HG03064 (cell line): Measurements from ENCODE around the gene MACROD2.

ENCODE experiments used
- ATAC-seq: cut with Tn5 transposase; IDR thresholded peaks from one replicate; pipeline ENCODE4 v1.9.1; 2021; ENCODE audit warnings: low read depth; ENCODE audit not compliant: unreplicated experiment

MACROD2 gene

GRCh38 chr20:14824996-14825395 is 829.7 kb downstream of the MACROD2 start:
- no peak for ATAC-seq

GRCh38 chr20:14826543-14827313 is 831.4 kb downstream of the MACROD2 start:
- ATAC-seq, result no peak

GRCh38 chr20:14828459-14828858 is 833.1 kb downstream of the MACROD2 start:
- ATAC-seq, result no peak

GRCh38 chr20:14829906-14830305 is 834.6 kb downstream of the MACROD2 start:
- peak; percentile 57 for ATAC-seq

GRCh38 chr20:14830466-14830865 is 835.1 kb downstream of the MACROD2 start:
- ATAC-seq, result peak; percentile 64

- ATAC-seq, result no peak
Measured at GRCh38 chr20:14830899-14831298, 835.6 kb downstream of the MACROD2 start.

GRCh38 chr20:14832630-14833029 is 837.3 kb downstream of the MACROD2 start:
- ATAC-seq, result peak; percentile 57

- peak; percentile 91 for ATAC-seq
Measured at GRCh38 chr20:14838663-14839628, 843.6 kb downstream of the MACROD2 start.

- no peak for ATAC-seq
Measured at GRCh38 chr20:14845199-14846160, 850.2 kb downstream of the MACROD2 start.

- ATAC-seq, result no peak
Measured at GRCh38 chr20:14848806-14849205, 853.5 kb downstream of the MACROD2 start.

GRCh38 chr20:14853079-14853478 is 857.8 kb downstream of the MACROD2 start:
- ATAC-seq, result no peak

GRCh38 chr20:14855171-14855570 is 859.9 kb downstream of the MACROD2 start:
- ATAC-seq, result no peak

GRCh38 chr20:14859627-14860026 is 864.3 kb downstream of the MACROD2 start:
- ATAC-seq, result no peak

GRCh38 chr20:14860410-14860814 is 865.1 kb downstream of the MACROD2 start:
- no peak for ATAC-seq

GRCh38 chr20:14861028-14861699 is 865.8 kb downstream of the MACROD2 start:
- no peak for ATAC-seq

- ATAC-seq, result no peak
Measured at GRCh38 chr20:14865169-14865568, 869.9 kb downstream of the MACROD2 start.

GRCh38 chr20:14865731-14866130 is 870.4 kb downstream of the MACROD2 start:
- ATAC-seq, result no peak

GRCh38 chr20:14866841-14867514 is 871.7 kb downstream of the MACROD2 start:
- no peak for ATAC-seq

GRCh38 chr20:14877301-14878028 is 882.1 kb downstream of the MACROD2 start:
- ATAC-seq, result no peak
